SK-N-SH (cell line): ENCODE results near the gene IL2. TPM values are rescaled to one million over a fixed set of nuclear protein-coding genes. Genes with fewer than 3 reads are reported as not detected.

Experiments
- CTCF ChIA-PET: fragments of 300-600, 350-600 bp; formaldehyde crosslinking; extraction: SDS; loops from one replicate; lab custom pipeline; 2021; lab: Yijun Ruan, JAX
- POLR2A ChIA-PET: fragments of 350-600 bp; sonication (Branson Sonifier 250); formaldehyde crosslinking; extraction: SDS; loops from one replicate; lab custom pipeline; 2020; ENCODE audit warnings: antibody characterized with exemption, inconsistent platforms; lab: Yijun Ruan, JAX
- DNase-seq: peaks from one replicate; pipeline ENCODE4 v3.0.0; 2012
- H2AFZ ChIP-seq: fragments of 200-600 bp; sonication (generic); 2 replicates; pipeline ENCODE4 v1.8.1; 2016; ENCODE audit warnings: antibody characterized with exemption, mild to moderate bottlenecking, low read depth
- H3F3A ChIP-seq: fragments of 200-600 bp; sonication (generic); replicated peaks from 2 replicates; pipeline ENCODE3; 2016; ENCODE audit warnings: antibody characterized with exemption, mild to moderate bottlenecking; ENCODE audit not compliant: insufficient read depth
- H3K27ac ChIP-seq, 2 experiments: fragments of 200-500 bp in 1 of 2; fragments of 200-600 bp in 1 of 2; sonication (Bioruptor generic) in 1 of 2; sonication (generic), shearing (Covaris generic) in 1 of 2; 2 replicates each; pipeline versions ENCODE4 v1.5.1 to v1.6.1; 2014 to 2016; ENCODE audit warnings: low read depth in 2 of 2, inconsistent platforms in 1 of 2, low read length in 1 of 2, mild to moderate bottlenecking in 1 of 2, mixed read lengths in 1 of 2
- H3K27me3 ChIP-seq: fragments of 200-600 bp; sonication (generic), shearing (Covaris generic); 2 replicates; pipeline ENCODE4 v1.6.1; 2016; ENCODE audit warnings: mixed run types; ENCODE audit not compliant: insufficient read depth
- H3K36me3 ChIP-seq, 2 experiments: fragments of 200-500 bp in 1 of 2; fragments of 200-600 bp in 1 of 2; sonication (Bioruptor generic) in 1 of 2; sonication (generic) in 1 of 2; replicated peaks in 1 of 2; 2 replicates each; pipeline versions ENCODE3 to v1.5.1; 2014 to 2016; ENCODE audit warnings: low read length in 1 of 2, mild to moderate bottlenecking in 1 of 2; ENCODE audit not compliant: insufficient read depth in 2 of 2, control insufficient read depth in 1 of 2
- H3K4me1 ChIP-seq, 2 experiments: fragments of 200-500 bp in 1 of 2; fragments of 200-600 bp in 1 of 2; sonication (Bioruptor generic) in 1 of 2; sonication (generic), shearing (Covaris generic) in 1 of 2; 2 replicates each; pipeline versions ENCODE4 v1.5.1 to v1.6.1; 2014 to 2016; ENCODE audit warnings: low read depth in 1 of 2, low read length in 1 of 2, mixed run types in 1 of 2; ENCODE audit not compliant: insufficient read depth in 2 of 2, control insufficient read depth in 1 of 2
- H3K4me2 ChIP-seq: fragments of 200-600 bp; sonication (generic), shearing (Covaris generic); 2 replicates; pipeline ENCODE4 v1.6.1; 2017; ENCODE audit warnings: mixed run types
- H3K4me3 ChIP-seq, 2 experiments: fragments of 200-500 bp in 1 of 2; fragments of 200-600 bp in 1 of 2; sonication (Bioruptor generic) in 1 of 2; sonication (generic), shearing (Covaris generic) in 1 of 2; 2 replicates each; pipeline versions ENCODE4 v1.5.1 to v1.8.1; 2014 to 2016; ENCODE audit warnings: low read depth in 2 of 2, inconsistent platforms in 1 of 2, low read length in 1 of 2, mild to moderate bottlenecking in 1 of 2, mixed read lengths in 1 of 2, moderate library complexity in 1 of 2
- H3K79me2 ChIP-seq: fragments of 200-600 bp; sonication (generic); 2 replicates; pipeline ENCODE4 v1.8.1; 2017; ENCODE audit warnings: mild to moderate bottlenecking; ENCODE audit not compliant: insufficient read depth
- H3K9ac ChIP-seq: fragments of 200-600 bp; sonication (generic); 2 replicates; pipeline ENCODE4 v1.6.1; 2017; ENCODE audit warnings: mixed run types
- H3K9me2 ChIP-seq: fragments of 200-600 bp; sonication (generic); 2 replicates; pipeline ENCODE4 v1.6.1; 2017; ENCODE audit warnings: mixed run types
- H3K9me3 ChIP-seq: fragments of 200-600 bp; sonication (generic); 2 replicates; pipeline ENCODE4 v1.6.1; 2017; ENCODE audit warnings: mixed run types, mild to moderate bottlenecking, moderate library complexity
- H4K20me1 ChIP-seq: fragments of 200-600 bp; sonication (generic); 2 replicates; pipeline ENCODE4 v1.6.1; 2017; ENCODE audit warnings: mild to moderate bottlenecking, mixed run types; ENCODE audit not compliant: insufficient read depth
- CTCF ChIP-seq: fragments of 200-600 bp; sonication (generic); IDR thresholded peaks from 2 replicates; pipeline ENCODE4 v1.6.1; 2017; ENCODE audit warnings: antibody characterized with exemption, mild to moderate bottlenecking, moderate library complexity
- ELF1 ChIP-seq: IDR thresholded peaks from 2 replicates; pipeline ENCODE4 v1.4.0; 2012
- GATA2 ChIP-seq: sonication (generic); formaldehyde crosslinking; IDR thresholded peaks from 2 replicates; pipeline ENCODE4 v1.5.0; 2020; ENCODE audit warnings: mild to moderate bottlenecking, missing genetic modification reagents
- MAX ChIP-seq: IDR thresholded peaks from 2 replicates; pipeline ENCODE4 v1.4.0; 2012; ENCODE audit warnings: low read depth
- PBX3 ChIP-seq: IDR thresholded peaks from 2 replicates; pipeline ENCODE4; 2012
- RCOR1 ChIP-seq: fragments of 150-350 bp; IDR thresholded peaks from 2 replicates; pipeline ENCODE4 v1.6.1; 2017; ENCODE audit warnings: antibody characterized with exemption, low read length
- RXRA ChIP-seq: IDR thresholded peaks from 2 replicates; pipeline ENCODE4 v1.4.0; 2012; ENCODE audit warnings: low read depth, mild to moderate bottlenecking, borderline replicate concordance
- SMC3 ChIP-seq: IDR thresholded peaks from 2 replicates; pipeline ENCODE4 v1.6.1; 2012; ENCODE audit warnings: low read depth, low read length, improper control_type of control experiment
- TCF12 ChIP-seq: IDR thresholded peaks from 2 replicates; pipeline ENCODE4 v1.4.0; 2012
- WGBS: methylation state at CpG from one replicate; pipeline ENCODE4 v1.1.6; 2017; ENCODE audit warnings: low lambda C conversion rate; 5-methylcytosine and 5-hydroxymethylcytosine counted together
- polyA plus RNA-seq, 3 experiments: library from polyadenylated mRNA; depleted of rRNA; stranded (reverse); fragments of >200 nt; gene quantifications; 2 replicates each; pipeline ENCODE4 v1.2.3, GENCODE V29; 2012

The IL2 gene
- polyA plus RNA-seq, 1 of the 3 experiments (the other 2 are of a cell fraction) = not detected

GRCh38 chr4:122450847-122451246, 5.7 kb downstream of the IL2 start:
- no peak for DNase-seq
- Histone ChIP-seq H2AFZ (no peak overlapping the region), H4K20me1 (no peaks in the 10 kb centered on the region), H3K9ac (no peak overlapping the region), H3K9me2 (no peaks in the 10 kb centered on the region), H3K36me3 (no peaks in the 10 kb centered on the region), H3F3A (no peaks in the 10 kb centered on the region), H3K27ac (no peak overlapping the region)
- ChIA-PET CTCF (no interaction called here), POLR2A (no interaction called here)
- TF ChIP-seq SMC3 = no peak
- TF ChIP-seq TCF12 = no peak
- no peak for TF ChIP-seq MAX
- no peak for TF ChIP-seq RXRA
- no peak for TF ChIP-seq RCOR1
- TF ChIP-seq CTCF = peak; percentile 23
- TF ChIP-seq, all 33 proteins: peak for 1
- Histone ChIP-seq H3K27me3 (0 out of 2 replicates have a peak, but pooled peaks cover 6% of the 10 kb centered on the region), H3K9me3 (no peaks in the 10 kb centered on the region), H3K4me1 (no peaks in the 10 kb centered on the region), H3K4me2 (no peak overlapping the region), H3K79me2 (no peaks in the 10 kb centered on the region), H3K4me3 (no peak overlapping the region)

GRCh38 chr4:122434285-122434684, 22.2 kb downstream of the IL2 start:
- H3K4me2 ChIP-seq = no peak overlapping the region

More at GRCh38 chr4:122434285-122434684, 22.2 kb downstream of the IL2 start:
- Histone ChIP-seq H3K27ac (no peak overlapping the region), H3K4me1 (no peaks in the 10 kb centered on the region), H3F3A (no peaks in the 10 kb centered on the region), H2AFZ (no peak overlapping the region), H3K36me3 (no peaks in the 10 kb centered on the region), H3K9ac (no peak overlapping the region), H4K20me1 (no peaks in the 10 kb centered on the region), H3K9me2 (no peaks in the 10 kb centered on the region), H3K27me3 (peaks cover 21% of the 10 kb centered on the region; the same call in 1 of the 2 replicates), H3K79me2 (no peaks in the 10 kb centered on the region), H3K4me3 (no peak overlapping the region), H3K9me3 (no peaks in the 10 kb centered on the region)
- CTCF ChIA-PET = no interaction called here
- POLR2A ChIA-PET = no interaction called here
- DNase-seq = no peak
- TF ChIP-seq RXRA (no peak), GATA2 (CRISPR knock-in tag) (no peak), ELF1 (no peak), PBX3 (no peak)
- under 1% methylated on average over 3 of the region's 3 CpGs for WGBS
